GM21423 (cell line): ENCODE results near the gene CHD9NB.

Source experiments
- ATAC-seq: cut with Tn5 transposase; IDR thresholded peaks from one replicate; pipeline ENCODE4 v1.9.1; 2021; ENCODE audit warnings: mild to moderate bottlenecking, moderate library complexity; ENCODE audit not compliant: unreplicated experiment

CHD9NB gene

GRCh38 chr16:53052519-53053501, at the start of gene CHD9NB:
TSS of gene CHD9NB (minus strand) at chr16:53052897. CDS start at chr16:53044158, 8,739 bp downstream.
- no peak for ATAC-seq

- ATAC-seq: no peak
Observed at GRCh38 chr16:53100889-53101288, 48.2 kb upstream of the CHD9NB start.

GRCh38 chr16:53100131-53100748, 47.5 kb upstream of the CHD9NB start:
- no peak for ATAC-seq

GRCh38 chr16:53099318-53100130, 46.8 kb upstream of the CHD9NB start:
- peak; percentile 61 for ATAC-seq

- peak; percentile 58 for ATAC-seq
Observed at GRCh38 chr16:53098526-53099317, 46.0 kb upstream of the CHD9NB start.

GRCh38 chr16:53097190-53097589, 44.5 kb upstream of the CHD9NB start:
- ATAC-seq: no peak

- peak; percentile 49 for ATAC-seq
Observed at GRCh38 chr16:53094013-53094630, 41.4 kb upstream of the CHD9NB start.

- ATAC-seq: no peak
Observed at GRCh38 chr16:53093162-53093744, 40.6 kb upstream of the CHD9NB start.

GRCh38 chr16:53092284-53092683, 39.6 kb upstream of the CHD9NB start:
- ATAC-seq: no peak

GRCh38 chr16:53091466-53092211, 38.9 kb upstream of the CHD9NB start:
- ATAC-seq: peak; percentile 48

GRCh38 chr16:53090591-53091411, 38.1 kb upstream of the CHD9NB start:
- ATAC-seq: peak; percentile 55

GRCh38 chr16:53090286-53090590, 37.5 kb upstream of the CHD9NB start:
- ATAC-seq: no peak

- no peak for ATAC-seq
Observed at GRCh38 chr16:53089434-53090285, 37.0 kb upstream of the CHD9NB start.

- no peak for ATAC-seq
Observed at GRCh38 chr16:53087101-53087500, 34.4 kb upstream of the CHD9NB start.

GRCh38 chr16:53085931-53086421, 33.3 kb upstream of the CHD9NB start:
- no peak for ATAC-seq

GRCh38 chr16:53085369-53085843, 32.7 kb upstream of the CHD9NB start:
- no peak for ATAC-seq

GRCh38 chr16:53084746-53085334, 32.1 kb upstream of the CHD9NB start:
- ATAC-seq: no peak
